Measurements from ENCODE around the gene HELQ.

The HELQ gene

GRCh38 chr4:83389756-83390505 lies 65.7 kb downstream of the HELQ start:
- Histone ChIP-seq H3K9ac (ENCODE audit: insufficient read length) (no peak overlapping the region), H3K27ac (no peak overlapping the region)

GRCh38 chr4:83389037-83389720 lies 66.4 kb downstream of the HELQ start:
- no peak overlapping the region for H3K27ac ChIP-seq
- TF ChIP-seq EZH2 (IDR thresholded peaks at IDR 0.05) = no peak
- TF ChIP-seq POLR2AphosphoS5 (IDR thresholded peaks at IDR 0.05; ENCODE audit: borderline replicate concordance, low read depth, low read length) = no peak
- no peak for TF ChIP-seq FOXP2 (optimal IDR thresholded peaks at IDR 0.05; ENCODE audit: control extremely low read depth, extremely low read length, insufficient read depth)
- H3K4me3 ChIP-seq = no peak overlapping the region
- DNase-seq (ENCODE audit: low read depth, low spot score) = no peak
- H3K36me3 ChIP-seq (ENCODE audit: insufficient read depth, low read length) = no peaks in the 10 kb centered on the region
- H3K9ac ChIP-seq (ENCODE audit: insufficient read length) = no peak overlapping the region
- H3K9me3 ChIP-seq (ENCODE audit: low read depth, low read length) = no peaks in the 10 kb centered on the region

More at GRCh38 chr4:83389756-83390505, 65.7 kb downstream of the HELQ start:
- Histone ChIP-seq H3K4me3 (no peak overlapping the region), H3K36me3 (ENCODE audit: insufficient read depth, low read length) (no peaks in the 10 kb centered on the region), H3K9me3 (ENCODE audit: low read depth, low read length) (no peaks in the 10 kb centered on the region)
- no peak for DNase-seq (ENCODE audit: low read depth, low spot score)
- no peak for TF ChIP-seq FOXP2 (optimal IDR thresholded peaks at IDR 0.05; ENCODE audit: control extremely low read depth, extremely low read length, insufficient read depth)
- TF ChIP-seq POLR2AphosphoS5 (IDR thresholded peaks at IDR 0.05; ENCODE audit: borderline replicate concordance, low read depth, low read length) = no peak
- TF ChIP-seq EZH2 (IDR thresholded peaks at IDR 0.05) = no peak

- Histone ChIP-seq H3K4me3 (no peak overlapping the region), H3K36me3 (ENCODE audit: insufficient read depth, low read length) (no peaks in the 10 kb centered on the region), H3K27ac (no peak overlapping the region), H3K9me3 (ENCODE audit: low read depth, low read length) (no peaks in the 10 kb centered on the region), H3K9ac (ENCODE audit: insufficient read length) (no peak overlapping the region)
- DNase-seq (ENCODE audit: low read depth, low spot score) = no peak
- TF ChIP-seq FOXP2 (optimal IDR thresholded peaks at IDR 0.05; ENCODE audit: control extremely low read depth, extremely low read length, insufficient read depth) (no peak), POLR2AphosphoS5 (IDR thresholded peaks at IDR 0.05; ENCODE audit: borderline replicate concordance, low read depth, low read length) (no peak), EZH2 (IDR thresholded peaks at IDR 0.05) (no peak)
Observed at GRCh38 chr4:83388313-83388676, 67.3 kb downstream of the HELQ start.

GRCh38 chr4:83387476-83388312 lies 67.9 kb downstream of the HELQ start:
- no peaks in the 10 kb centered on the region for H3K9me3 ChIP-seq (ENCODE audit: low read depth, low read length)
- TF ChIP-seq EZH2 (IDR thresholded peaks at IDR 0.05) (no peak), POLR2AphosphoS5 (IDR thresholded peaks at IDR 0.05; ENCODE audit: borderline replicate concordance, low read depth, low read length) (no peak), FOXP2 (optimal IDR thresholded peaks at IDR 0.05; ENCODE audit: control extremely low read depth, extremely low read length, insufficient read depth) (no peak)
- no peak for DNase-seq (ENCODE audit: low read depth, low spot score)
- no peaks in the 10 kb centered on the region for H3K36me3 ChIP-seq (ENCODE audit: insufficient read depth, low read length)
- no peak overlapping the region for H3K4me3 ChIP-seq
- H3K9ac ChIP-seq (ENCODE audit: insufficient read length) = no peak overlapping the region
- H3K27ac ChIP-seq = no peak overlapping the region

- no peak overlapping the region for H3K9ac ChIP-seq (ENCODE audit: insufficient read length)
- H3K36me3 ChIP-seq (ENCODE audit: insufficient read depth, low read length) = no peaks in the 10 kb centered on the region
- no peak for DNase-seq (ENCODE audit: low read depth, low spot score)
- H3K4me3 ChIP-seq = no peak overlapping the region
- TF ChIP-seq FOXP2 (optimal IDR thresholded peaks at IDR 0.05; ENCODE audit: control extremely low read depth, extremely low read length, insufficient read depth) (no peak), EZH2 (IDR thresholded peaks at IDR 0.05) (no peak), POLR2AphosphoS5 (IDR thresholded peaks at IDR 0.05; ENCODE audit: borderline replicate concordance, low read depth, low read length) (no peak)
- H3K9me3 ChIP-seq (ENCODE audit: low read depth, low read length) = no peaks in the 10 kb centered on the region
- no peak overlapping the region for H3K27ac ChIP-seq
Observed at GRCh38 chr4:83387012-83387411, 68.6 kb downstream of the HELQ start.

- H3K9me3 ChIP-seq (ENCODE audit: low read depth, low read length) = peaks cover 2% of the 10 kb centered on the region
- H3K4me3 ChIP-seq = no peak overlapping the region
- H3K27ac ChIP-seq = no peak overlapping the region
- no peak overlapping the region for H3K9ac ChIP-seq (ENCODE audit: insufficient read length)
- TF ChIP-seq FOXP2 (optimal IDR thresholded peaks at IDR 0.05; ENCODE audit: control extremely low read depth, extremely low read length, insufficient read depth) (no peak), EZH2 (IDR thresholded peaks at IDR 0.05) (no peak), POLR2AphosphoS5 (IDR thresholded peaks at IDR 0.05; ENCODE audit: borderline replicate concordance, low read depth, low read length) (no peak)
- no peaks in the 10 kb centered on the region for H3K36me3 ChIP-seq (ENCODE audit: insufficient read depth, low read length)
- no peak for DNase-seq (ENCODE audit: low read depth, low spot score)
Observed at GRCh38 chr4:83382850-83383249, 72.8 kb downstream of the HELQ start.

GRCh38 chr4:83381173-83381572 lies 74.5 kb downstream of the HELQ start:
- no peak overlapping the region for H3K9ac ChIP-seq (ENCODE audit: insufficient read length)
- TF ChIP-seq FOXP2 (optimal IDR thresholded peaks at IDR 0.05; ENCODE audit: control extremely low read depth, extremely low read length, insufficient read depth) (no peak), POLR2AphosphoS5 (IDR thresholded peaks at IDR 0.05; ENCODE audit: borderline replicate concordance, low read depth, low read length) (no peak), EZH2 (IDR thresholded peaks at IDR 0.05) (no peak)
- H3K4me3 ChIP-seq = no peak overlapping the region
- H3K9me3 ChIP-seq (ENCODE audit: low read depth, low read length) = peaks cover 2% of the 10 kb centered on the region
- no peak overlapping the region for H3K27ac ChIP-seq
- no peaks in the 10 kb centered on the region for H3K36me3 ChIP-seq (ENCODE audit: insufficient read depth, low read length)
- DNase-seq (ENCODE audit: low read depth, low spot score) = no peak

- Histone ChIP-seq H3K4me3 (no peak overlapping the region), H3K27ac (no peak overlapping the region)
Observed at GRCh38 chr4:83378419-83378818, 77.2 kb downstream of the HELQ start.

More at GRCh38 chr4:83378419-83378818, 77.2 kb downstream of the HELQ start:
- no peak for DNase-seq (ENCODE audit: low read depth, low spot score)
- no peak for TF ChIP-seq POLR2AphosphoS5 (IDR thresholded peaks at IDR 0.05; ENCODE audit: borderline replicate concordance, low read depth, low read length)
- TF ChIP-seq EZH2 (IDR thresholded peaks at IDR 0.05) = no peak
- no peak for TF ChIP-seq FOXP2 (optimal IDR thresholded peaks at IDR 0.05; ENCODE audit: control extremely low read depth, extremely low read length, insufficient read depth)
- peaks cover 2% of the 10 kb centered on the region for H3K9me3 ChIP-seq (ENCODE audit: low read depth, low read length)
- H3K9ac ChIP-seq (ENCODE audit: insufficient read length) = no peak overlapping the region
- no peaks in the 10 kb centered on the region for H3K36me3 ChIP-seq (ENCODE audit: insufficient read depth, low read length)

All from SK-N-MC (cell line).